GM12891 (cell line): ENCODE measurements around the gene ZNF185.

Experiments used
- POLR2A ChIP-seq: IDR thresholded peaks from 2 replicates; pipeline ENCODE4 v1.6.1; 2011; ENCODE audit warnings: low read depth, low read length, control low read depth
- POLR2AphosphoS5 ChIP-seq: IDR thresholded peaks from 2 replicates; pipeline ENCODE4 v1.6.1; 2011; ENCODE audit warnings: low read depth, low read length, control low read depth

DNA sequence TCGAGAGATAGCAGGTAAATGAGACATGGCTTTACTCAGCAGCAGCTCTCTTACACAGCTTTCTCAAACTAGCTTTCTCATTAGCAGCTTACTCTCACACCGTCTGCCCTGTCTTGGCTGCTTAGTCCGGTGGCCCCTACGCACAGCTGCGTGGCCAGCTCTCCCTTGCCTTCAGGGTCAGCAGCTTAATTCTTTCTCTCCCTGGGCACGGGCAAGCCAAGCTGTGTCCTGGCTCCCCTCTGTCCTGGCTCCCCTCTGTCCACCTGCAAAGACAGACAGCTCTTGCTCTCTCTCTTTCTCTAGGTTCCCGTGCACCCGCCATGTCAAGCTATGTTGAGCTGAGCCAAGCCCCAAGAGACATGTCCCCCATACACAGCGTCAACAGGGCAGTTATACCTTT, 39.4 kb downstream of the ZNF185 start:
- TF ChIP-seq POLR2AphosphoS5 (no peak), POLR2A (no peak)
